Measurements from ENCODE around the gene HOXC10. TPM values are rescaled to one million over a fixed set of nuclear protein-coding genes. Genes with fewer than 3 reads are reported as not detected.
A peak's percentile ranks its signal among the peaks of the same experiment; 100 is the strongest.

Gene HOXC10
- total RNA-seq, 4 donors from 2014 or later: not detected

DNA sequence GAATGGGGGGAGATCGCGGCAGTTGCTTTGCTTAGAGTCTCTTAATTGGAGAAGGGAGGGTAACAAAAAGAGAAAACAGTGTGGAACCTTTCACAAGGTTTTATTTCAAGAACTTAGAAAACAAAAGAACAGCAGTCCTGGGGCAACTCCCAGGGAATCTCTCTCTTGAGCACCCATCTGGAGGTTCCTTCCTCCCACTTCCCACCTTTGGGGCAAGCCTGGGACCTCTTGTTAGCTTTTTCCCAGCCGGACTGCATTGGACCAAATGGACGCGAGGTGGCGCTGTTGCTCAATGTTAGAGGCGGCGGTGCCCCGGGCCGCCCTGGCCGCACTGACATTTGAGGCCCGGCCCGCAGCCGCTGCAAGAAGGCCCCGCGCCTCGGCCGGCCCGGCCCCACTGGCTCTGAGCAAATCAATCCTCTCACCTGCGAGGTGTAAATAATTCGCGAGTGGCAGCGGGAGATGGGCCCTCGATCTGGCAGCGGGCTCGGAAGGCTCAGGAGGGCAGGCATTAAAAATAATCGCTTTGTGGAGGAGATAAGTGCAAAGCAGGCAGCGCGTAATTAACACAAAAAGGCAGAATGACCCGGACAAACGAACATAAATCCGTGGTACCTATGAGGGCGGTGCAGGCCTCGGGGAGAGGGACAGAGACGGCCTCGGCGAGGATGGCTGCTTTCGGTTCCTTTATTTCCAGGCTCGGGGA is 21.1 kb downstream of the HOXC10 start:
- peaks cover 0 to 21% (median 14%) of the 10 kb centered on the region in 4 donors for H3K4me1 ChIP-seq
- 4 to 9% methylated on average over 4 to 39 of the region's 39 CpGs for WGBS, 2 donors (ENCODE audit: low coverage in 1 of 2)
- intact Hi-C loops (cut with DNase I; ENCODE audit: low total_unique reads): loop anchor here (5.0 kb wide), 2 partner anchors 186 to 201 kb away; no protein-coding TSS in a partner anchor
- H3K27me3 ChIP-seq: peaks cover 98% of the 10 kb centered on the region
- peak; percentile 88 for DNase-seq
- H3K9me3 ChIP-seq: no peaks in the 10 kb centered on the region
- TF ChIP-seq POLR2AphosphoS5 (IDR thresholded peaks at IDR 0.05) (no peak), EP300 (IDR thresholded peaks at IDR 0.05; ENCODE audit: low read depth) (no peak), CTCF (IDR thresholded peaks at IDR 0.05) (peak; percentile 91 to 96 (median 95))
- in situ Hi-C loops (cut with MboI; ENCODE audit: low pct_ligation_motif_present in 1 of 4, low pct_unique_long_range_greater_than_20kb in 1 of 4, low sequenced_read_pairs in 3 of 4): loop anchor here in 2 of 4 donors (5.0 kb wide), 2 partner anchors 186 to 196 kb away; no protein-coding TSS in a partner anchor
- H3K36me3 ChIP-seq: no peaks in the 10 kb centered on the region
- H3K4me3 ChIP-seq: peak overlapping the region in 2 of 4 donors; percentile 13 to 32
- no peak overlapping the region for H3K27ac ChIP-seq

DNA sequence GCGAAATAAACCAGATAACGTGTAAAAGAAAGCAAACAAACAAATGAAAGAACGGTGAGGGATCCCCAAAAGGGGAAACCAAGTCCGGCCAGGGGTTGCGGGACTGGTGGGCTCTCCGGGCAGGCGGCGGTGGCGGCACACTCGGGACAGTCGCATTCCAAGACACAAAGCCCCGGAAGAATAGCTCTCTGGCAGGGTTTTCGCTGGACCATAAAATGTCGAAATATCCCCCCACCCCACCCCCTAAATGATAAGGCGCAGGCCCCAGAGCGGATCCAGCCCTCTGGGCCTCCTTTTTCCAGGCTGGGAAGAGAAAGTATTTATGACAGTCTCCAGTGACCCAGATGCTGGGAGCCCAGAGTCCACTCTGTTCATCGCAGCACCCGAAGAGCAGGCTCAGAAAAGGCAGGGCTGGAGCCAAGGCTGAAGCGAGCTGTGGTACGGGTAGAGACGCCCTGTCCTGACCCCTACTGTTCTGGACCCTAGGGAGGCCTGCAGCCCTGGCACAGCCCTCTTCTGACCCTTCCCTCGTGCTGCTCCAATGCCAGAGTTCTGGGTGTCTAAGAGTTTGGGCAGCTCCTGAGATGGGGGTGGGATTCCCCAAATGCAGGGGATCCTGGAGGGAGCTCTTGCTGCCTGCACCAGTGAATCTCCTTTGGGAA is 21.7 kb downstream of the HOXC10 start:
- H3K4me1 ChIP-seq: peaks cover 0 to 28% (median 17%) of the 10 kb centered on the region in 4 donors
- peak overlapping the region in 2 of 4 donors; percentile 13 to 32 for H3K4me3 ChIP-seq
- DNase-seq: no peak
- no peaks in the 10 kb centered on the region for H3K36me3 ChIP-seq
- H3K9me3 ChIP-seq: no peaks in the 10 kb centered on the region
- in situ Hi-C loops (cut with MboI; ENCODE audit: low pct_ligation_motif_present in 1 of 4, low pct_unique_long_range_greater_than_20kb in 1 of 4, low sequenced_read_pairs in 3 of 4): loop anchor here in 2 of 4 donors (5.0 kb wide), 2 partner anchors 186 to 196 kb away; no protein-coding TSS in a partner anchor
- peaks cover 98% of the 10 kb centered on the region for H3K27me3 ChIP-seq
- WGBS, 2 donors (ENCODE audit: low coverage in 1 of 2): 10 to 27% methylated on average over 2 to 22 of the region's 22 CpGs
- TF ChIP-seq POLR2AphosphoS5 (IDR thresholded peaks at IDR 0.05) (no peak), POLR2A (IDR thresholded peaks at IDR 0.05) (no peak), CTCF (IDR thresholded peaks at IDR 0.05) (no peak), EP300 (IDR thresholded peaks at IDR 0.05; ENCODE audit: low read depth) (no peak)
- no peak overlapping the region for H3K27ac ChIP-seq
- intact Hi-C loops (cut with DNase I; ENCODE audit: low total_unique reads): loop anchor here (5.0 kb wide), 2 partner anchors 186 to 201 kb away; no protein-coding TSS in a partner anchor

GRCh38 chr12:54007538-54008259 is 22.8 kb downstream of the HOXC10 start:
- H3K27ac ChIP-seq: no peak overlapping the region
- peaks cover 0 to 28% (median 17%) of the 10 kb centered on the region in 4 donors for H3K4me1 ChIP-seq
- intact Hi-C loops (cut with DNase I; ENCODE audit: low total_unique reads): loop anchor here (5.0 kb wide), 2 partner anchors 185 to 200 kb away; no protein-coding TSS in a partner anchor

More at GRCh38 chr12:54007538-54008259, 22.8 kb downstream of the HOXC10 start:
- 45% methylated on average over 2 of the region's 2 CpGs; no CpG with 5 or more reads in 1 of the 2 donors for WGBS, 2 donors (ENCODE audit: low coverage in 1 of 2)
- no peak for DNase-seq
- in situ Hi-C loops (cut with MboI; ENCODE audit: low pct_ligation_motif_present in 1 of 4, low pct_unique_long_range_greater_than_20kb in 1 of 4, low sequenced_read_pairs in 3 of 4): loop anchor here in 2 of 4 donors (5.0 kb wide), 2 partner anchors 185 to 195 kb away; no protein-coding TSS in a partner anchor
- TF ChIP-seq EP300 (IDR thresholded peaks at IDR 0.05; ENCODE audit: low read depth): no peak
- TF ChIP-seq CTCF (IDR thresholded peaks at IDR 0.05): no peak
- TF ChIP-seq POLR2AphosphoS5 (IDR thresholded peaks at IDR 0.05): no peak
- TF ChIP-seq POLR2A (IDR thresholded peaks at IDR 0.05): no peak
- no peaks in the 10 kb centered on the region for H3K36me3 ChIP-seq
- no peaks in the 10 kb centered on the region for H3K9me3 ChIP-seq
- no peak overlapping the region for H3K4me3 ChIP-seq
- peaks cover 98% of the 10 kb centered on the region for H3K27me3 ChIP-seq

Measured in transverse colon (tissue), 4 donors.